HG03442 (cell line): ENCODE data around the gene FREY1.

Experiments used
- ATAC-seq: cut with Tn5 transposase; IDR thresholded peaks from one replicate; pipeline ENCODE4 v1.9.1; 2021; ENCODE audit warnings: mild to moderate bottlenecking, moderate library complexity; ENCODE audit not compliant: unreplicated experiment

The FREY1 gene, protein sequence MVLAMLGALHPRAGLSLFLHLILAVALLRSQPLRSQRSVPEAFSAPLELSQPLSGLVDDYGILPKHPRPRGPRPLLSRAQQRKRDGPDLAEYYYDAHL

DNA sequence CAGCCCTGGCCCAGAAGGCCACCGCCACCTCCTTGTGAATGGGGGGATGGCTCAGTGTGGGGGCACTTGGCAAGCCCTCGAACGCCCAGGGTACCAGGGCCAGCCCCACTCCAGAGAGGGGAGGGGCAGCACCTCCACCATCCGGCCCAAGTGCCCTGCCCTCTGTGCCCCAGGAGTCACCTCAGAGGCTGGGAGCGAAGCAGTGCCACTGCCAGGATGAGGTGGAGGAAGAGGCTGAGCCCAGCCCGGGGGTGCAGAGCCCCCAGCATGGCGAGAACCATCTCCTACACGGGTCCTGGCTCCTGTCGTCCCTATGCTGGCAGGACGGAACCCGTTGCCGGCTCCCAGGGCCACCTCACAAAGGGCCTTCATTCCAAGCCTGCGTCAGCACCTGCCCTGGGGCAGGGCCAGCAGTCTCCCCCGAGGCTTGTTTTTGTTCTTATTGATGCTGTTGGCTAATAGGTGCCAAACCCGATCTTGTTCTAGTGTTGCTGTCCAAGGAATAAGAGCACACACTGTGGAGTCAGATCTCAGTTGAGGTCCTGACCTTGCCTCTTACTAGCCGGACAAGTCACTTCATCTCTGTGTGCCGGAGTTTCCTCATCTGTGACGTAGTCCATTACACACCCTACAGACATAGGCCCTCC lies at the start of gene FREY1:
TSS of gene FREY1 (minus strand) at position 307 of the 647 bp plus-strand sequence. CDS start at position 281, 26 bp downstream.
- no peak for ATAC-seq

DNA sequence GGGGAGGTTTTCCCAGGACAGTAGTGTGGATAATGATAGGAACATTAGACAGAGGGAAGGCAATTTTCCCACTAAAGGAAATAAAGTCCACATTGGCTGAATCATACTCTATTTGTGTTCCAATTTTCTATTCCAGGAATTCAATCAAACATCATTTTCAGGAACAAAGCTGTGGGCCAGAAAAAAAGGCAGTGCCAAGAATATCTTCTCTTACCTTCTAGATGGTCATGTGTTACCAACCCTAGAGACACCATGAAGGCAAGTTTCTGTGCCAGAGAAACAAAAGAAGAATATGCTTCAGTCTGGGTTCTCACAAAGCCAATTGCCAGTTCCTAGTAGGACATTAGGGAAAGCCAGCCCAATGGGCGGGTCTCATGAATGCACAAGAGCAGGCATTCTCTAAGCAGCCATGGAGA lies 42.9 kb upstream of the FREY1 start:
- no peak for ATAC-seq

DNA sequence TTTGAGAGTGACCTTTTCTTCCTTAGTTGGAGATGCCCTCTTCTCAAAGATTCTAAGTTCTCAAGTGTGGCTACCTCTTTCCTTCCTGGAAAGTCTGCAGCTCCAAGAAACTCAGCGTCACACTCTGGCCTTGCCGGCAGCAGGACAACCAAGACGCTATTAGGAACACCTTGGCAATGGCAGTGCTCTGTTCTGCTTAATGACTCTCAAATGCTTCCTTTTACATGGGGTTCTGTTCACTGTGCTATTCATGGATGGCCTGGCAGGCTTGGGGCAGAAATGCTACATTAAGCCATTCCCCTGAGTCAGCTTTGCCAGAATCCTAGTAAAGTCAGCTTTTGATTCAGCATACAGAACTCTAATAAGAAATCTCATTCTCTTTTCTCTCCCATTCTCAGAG lies 41.3 kb upstream of the FREY1 start:
- ATAC-seq, result no peak

DNA sequence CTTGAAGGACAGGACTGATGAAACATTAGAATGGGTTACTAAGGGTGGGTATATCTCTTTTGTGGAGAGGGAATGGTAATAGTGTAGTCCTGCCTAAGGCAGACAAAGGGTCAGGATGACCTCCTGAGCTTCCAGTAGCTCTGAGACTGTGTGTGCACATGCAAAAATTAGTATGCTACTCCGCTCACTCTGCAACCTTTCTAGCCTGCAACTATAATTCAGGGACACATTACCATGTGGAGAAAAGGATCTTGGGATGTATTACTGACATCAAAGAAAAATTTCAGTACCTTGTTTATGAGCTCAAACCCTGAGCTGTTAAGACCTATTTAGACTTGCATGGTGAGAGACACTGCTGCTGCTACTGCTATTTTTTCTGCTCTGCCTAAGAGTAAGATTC lies 40.8 kb upstream of the FREY1 start:
- no peak for ATAC-seq

DNA sequence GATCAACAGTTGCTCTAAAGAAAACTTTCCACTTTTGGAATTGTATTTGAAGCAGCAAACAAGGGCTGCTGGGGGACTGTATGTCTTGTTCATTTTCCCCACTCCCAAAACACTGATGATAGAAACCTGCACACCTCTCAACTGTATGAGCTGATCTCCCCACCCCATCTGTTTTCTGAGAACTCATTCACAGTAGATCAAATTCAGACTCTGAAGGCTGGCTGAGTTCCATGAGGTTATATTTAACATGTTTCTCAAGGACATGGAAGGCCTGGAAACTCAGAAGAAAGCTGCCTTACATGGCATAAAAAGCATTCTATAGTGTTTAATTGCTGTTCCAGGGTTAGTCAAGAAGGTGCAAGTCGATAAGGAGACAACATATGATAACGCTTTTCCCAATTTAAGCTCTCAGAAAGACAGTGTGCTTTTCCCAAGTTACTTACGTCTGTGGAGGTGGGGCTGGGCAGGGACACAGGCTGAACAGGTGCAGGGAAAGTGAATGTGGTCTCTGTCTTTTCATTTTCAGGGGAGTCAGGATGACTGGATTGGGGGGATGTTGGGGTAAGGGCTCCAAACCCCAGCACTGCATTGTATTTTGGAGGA lies 38.4 kb upstream of the FREY1 start:
- ATAC-seq, result no peak

DNA sequence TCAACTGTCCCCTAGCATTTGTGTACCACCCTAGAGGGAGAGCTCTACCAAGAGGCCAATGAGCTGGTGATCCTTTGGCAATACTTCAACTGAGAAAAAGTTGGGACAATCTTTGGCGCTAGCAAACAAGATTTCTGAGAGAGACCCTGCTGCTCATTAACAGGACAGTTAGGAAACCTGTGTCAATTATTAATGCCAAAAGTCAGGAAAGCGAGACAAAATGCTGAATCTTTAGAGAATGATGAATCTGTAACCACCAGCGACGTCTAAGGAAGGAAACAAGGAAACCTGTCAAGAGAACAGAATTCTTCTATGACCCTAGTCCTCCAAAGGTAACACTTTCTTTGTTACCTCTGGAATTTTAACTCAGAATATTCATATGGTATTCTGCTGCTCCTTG lies 35.3 kb upstream of the FREY1 start:
- no peak for ATAC-seq

DNA sequence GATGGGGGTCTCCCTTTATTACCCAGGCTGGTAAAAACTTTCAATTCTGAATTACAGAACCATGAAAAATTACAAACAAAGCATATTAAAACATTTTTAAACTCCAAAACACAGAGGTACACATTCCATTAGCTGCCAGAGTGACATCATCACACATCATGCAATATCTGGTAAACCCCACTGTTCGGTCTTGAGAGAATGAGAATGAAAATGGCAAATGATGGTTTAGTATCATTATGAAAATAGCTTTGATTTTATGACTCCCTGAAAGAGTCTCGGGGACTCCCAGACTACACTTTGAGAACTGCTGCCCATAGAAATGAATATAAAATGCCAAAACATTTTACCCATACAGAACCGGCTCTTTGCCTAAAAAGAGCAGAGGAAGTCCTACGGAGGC lies 34.2 kb upstream of the FREY1 start:
- ATAC-seq, result no peak

DNA sequence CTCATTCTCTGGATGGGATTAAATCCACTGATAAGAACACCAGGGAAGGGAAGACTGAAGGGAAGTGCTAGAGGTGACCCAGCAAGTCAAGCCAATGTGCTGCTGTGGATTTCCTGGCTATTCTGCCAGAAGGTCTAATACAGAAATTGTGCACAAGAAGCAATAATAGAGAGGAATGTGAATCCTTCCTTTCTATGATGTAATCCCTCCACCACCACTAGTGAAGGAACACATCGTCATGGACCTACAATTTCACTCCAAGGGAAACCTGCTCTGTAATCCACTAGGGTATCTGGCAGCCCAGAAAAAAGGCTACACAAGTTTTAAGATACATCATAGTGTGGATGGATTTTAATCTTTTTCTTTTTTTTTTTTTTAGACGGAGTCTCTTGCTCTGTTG lies 32.8 kb upstream of the FREY1 start:
- ATAC-seq, result no peak

DNA sequence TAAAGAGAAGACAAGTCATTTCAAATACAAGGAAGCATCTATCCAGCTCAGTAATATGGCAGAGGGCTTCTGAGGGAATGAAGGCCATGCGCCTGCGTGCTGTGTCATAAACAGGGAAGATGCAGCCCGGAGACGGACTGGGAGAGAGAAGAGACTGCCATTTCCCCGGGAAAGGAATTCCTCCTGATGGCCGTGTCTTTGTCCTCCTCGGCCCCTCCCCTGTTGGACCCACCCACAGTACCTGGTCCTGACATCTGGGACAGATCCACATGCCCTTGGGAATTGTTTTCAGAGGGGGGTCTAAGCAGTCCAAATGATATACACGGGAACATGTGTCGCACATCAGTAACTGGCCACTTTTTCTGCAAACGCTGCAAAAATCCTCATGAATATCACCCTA lies 30.8 kb upstream of the FREY1 start:
- no peak for ATAC-seq

DNA sequence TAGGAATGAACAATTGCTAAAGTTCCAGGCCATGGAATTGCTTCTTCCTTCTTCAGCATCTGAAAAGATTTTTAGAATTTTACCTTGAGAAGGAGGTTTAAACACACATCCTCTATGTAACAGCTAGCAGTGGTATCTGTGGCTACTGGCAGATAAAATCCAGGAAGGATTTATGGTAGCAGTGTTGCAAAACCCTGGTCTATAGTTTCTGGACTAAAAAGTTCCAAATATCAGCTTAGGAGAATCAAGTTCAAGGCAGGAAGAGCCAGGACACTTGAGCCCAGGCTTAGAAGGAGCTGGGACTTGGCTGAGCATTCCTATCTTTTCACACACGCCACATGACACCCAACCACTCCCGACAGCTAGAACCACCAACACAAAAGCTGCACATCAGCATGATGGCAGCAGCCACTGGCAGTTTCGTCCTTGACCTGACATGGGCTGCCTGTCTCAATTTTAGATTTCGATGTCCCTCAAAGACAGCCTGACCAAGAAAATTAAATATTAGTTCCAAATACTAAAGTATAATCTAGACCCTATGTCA lies 29.5 kb upstream of the FREY1 start:
- no peak for ATAC-seq

DNA sequence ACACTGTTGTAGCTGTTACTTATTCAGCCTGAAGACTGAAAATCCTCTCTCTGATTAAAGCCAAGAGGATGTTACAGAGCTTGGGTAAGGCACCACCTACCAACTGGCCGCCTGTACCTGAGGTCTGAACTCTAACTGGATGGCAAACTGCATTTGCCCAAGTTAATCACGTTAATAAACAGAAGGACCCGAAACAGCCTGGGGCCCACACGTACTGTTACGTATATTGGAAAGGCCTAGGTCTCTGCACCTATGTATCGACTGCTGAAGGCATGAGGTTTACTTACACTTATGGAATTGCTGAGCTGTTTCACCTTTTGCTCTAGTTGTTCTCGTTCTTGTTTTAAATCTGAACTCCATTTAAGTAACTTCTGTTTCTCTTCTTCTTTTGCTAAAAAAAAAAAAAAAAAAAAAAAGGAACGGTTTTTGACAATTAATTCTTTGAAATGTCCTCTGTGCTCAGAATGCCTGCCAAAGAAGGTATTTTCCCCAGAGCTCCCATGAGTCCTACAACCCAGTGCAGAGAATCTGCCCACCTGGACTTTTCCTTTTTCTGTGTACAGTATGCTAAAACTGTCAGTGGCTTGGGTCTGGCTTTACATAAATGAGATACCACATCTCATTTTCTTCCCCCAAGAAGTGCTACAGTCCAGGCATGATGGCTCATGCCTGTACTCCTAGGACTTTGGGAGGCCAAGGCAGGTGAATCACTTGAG lies 28.4 kb upstream of the FREY1 start:
- no peak for ATAC-seq

DNA sequence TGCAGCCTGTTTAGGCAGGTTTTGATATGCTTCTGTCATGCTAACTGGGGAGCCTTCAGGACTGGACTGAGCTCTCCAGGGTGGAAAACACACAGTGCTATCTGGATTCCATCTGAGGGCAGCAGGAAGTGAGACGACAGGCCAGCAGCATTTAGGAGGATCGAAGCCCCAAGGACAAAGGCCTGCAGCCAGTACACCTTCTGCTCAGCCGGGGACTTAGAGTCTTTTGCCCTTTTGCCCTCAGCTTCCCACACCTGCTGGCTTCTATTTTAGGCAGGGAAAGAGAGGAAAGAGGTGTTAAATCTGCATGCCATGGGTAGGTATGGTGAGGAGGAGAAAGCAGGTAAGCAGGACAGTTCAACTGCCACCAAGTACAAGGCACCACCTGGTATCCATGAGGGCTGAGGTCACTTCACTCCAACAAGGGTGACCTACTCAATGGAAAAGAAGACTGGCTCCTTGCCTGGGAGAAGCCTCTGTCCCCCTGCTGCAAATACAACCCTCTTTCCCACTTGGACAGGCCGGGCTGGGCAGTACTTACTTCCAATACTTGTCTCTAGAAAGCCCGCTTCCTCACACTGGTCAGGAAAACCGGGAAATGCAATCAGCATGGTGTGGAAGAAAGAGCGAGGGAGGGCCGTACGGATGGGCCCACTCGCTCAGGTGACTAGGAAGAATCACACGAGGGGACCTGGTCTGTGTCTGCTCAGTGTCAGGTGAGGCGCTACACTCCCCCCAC lies 27.7 kb upstream of the FREY1 start:
- ATAC-seq, result no peak

DNA sequence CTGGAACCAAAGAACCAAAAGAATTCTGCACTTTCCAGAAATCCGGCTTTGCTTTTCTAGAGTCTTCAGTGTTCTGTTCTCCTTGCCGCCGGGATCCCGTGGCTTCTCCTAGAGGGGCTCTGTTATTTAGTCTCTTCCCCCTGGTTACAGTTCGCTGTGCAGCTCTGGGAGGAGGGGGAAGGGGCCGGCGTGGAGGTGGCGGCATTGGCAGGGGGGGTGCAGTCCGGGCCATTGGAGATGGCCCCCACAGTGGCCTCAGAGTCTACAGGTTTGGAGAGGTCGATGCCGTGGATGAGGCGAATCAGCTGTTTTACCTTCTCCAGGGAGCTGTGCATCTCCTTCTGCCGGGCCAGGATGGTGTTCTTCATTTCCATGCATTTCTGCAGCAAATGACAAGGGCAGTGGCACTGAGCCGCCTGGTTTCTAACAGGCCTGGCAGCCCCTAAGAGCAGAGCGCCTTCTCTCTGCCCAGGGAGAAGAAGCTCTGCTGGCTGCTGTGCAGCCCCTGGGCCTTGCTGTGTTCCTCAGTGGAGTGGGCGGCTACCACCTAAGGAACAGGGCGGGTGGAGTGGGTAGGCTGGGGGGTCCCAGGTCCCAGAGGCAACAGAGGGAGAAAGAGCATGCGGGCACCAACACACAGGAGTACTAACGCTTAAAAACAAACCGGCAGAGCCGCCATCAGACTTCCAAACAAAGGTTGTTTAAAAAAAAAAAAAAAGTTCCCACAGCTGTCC lies 26.9 kb upstream of the FREY1 start:
- ATAC-seq, result no peak

DNA sequence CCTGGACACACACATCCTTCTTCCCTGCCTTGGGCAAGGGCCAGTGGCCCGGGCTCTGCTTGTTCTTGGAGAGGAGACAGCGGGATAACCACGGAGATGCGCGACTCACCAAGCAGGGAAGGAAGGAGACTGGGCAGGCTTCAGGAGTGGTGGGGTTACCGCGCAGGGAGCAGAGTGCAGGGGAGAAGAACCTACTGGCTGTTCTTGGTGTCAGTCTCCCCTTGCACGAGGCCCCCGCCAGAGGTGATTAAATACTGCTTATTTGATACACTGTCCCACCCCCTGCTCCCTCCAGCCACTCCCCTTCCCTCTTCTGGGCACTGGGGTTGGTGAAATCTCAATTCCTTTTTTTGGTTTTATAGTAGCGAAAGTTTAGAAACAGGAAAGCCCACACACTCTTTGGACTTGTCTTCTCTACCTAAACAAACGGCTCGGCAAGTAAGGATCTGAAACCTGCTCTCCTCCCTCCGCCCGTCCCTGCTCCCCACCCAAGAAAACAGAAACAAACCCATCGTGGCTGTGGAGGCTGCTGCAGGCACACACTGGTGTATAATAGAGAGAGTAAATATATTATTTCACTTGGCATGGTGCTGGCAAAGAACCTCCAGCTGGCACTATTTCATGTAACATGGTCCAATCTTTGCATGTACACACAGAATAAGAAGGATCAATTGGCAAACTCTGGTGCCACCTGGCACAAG lies 26.2 kb upstream of the FREY1 start:
- no peak for ATAC-seq

DNA sequence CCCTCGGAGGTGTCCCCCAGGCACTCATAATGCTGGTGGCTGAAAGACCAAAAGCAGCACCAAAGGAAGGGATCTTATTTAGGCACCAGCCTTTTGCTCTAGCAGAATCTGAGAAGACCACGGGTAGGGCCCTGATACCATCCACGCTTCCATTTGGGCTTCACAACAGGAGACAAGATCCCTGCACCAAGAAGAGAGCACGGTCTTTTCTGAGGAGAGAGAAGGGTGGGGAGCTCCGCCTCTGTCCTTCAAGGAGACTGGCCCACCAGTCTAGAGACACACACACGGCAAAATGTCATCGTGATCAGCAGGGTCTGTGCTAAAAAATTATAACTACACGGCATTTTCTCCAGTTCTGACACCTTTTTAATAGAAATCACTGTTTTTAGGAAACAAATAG lies 25.1 kb upstream of the FREY1 start:
- ATAC-seq, result no peak

DNA sequence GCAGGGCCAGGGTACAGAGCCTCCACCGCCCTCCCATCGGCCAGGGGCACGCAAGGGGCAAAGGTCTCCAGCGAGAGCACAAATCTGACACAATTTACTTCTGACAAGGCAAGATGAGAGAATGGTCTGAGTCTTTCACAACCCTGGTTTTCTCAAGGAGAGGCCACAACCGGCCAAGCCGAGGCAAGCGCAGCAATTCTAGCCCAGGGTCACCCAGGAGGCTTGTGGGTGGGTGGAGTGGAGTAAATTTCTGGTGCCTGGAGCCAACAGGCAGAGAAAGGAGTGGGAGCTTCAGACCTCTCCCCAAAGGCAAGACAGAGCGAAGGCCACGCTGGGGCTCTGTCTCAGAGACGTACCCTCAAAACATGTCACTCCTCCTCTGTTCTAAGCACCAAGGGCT lies 24.7 kb upstream of the FREY1 start:
- ATAC-seq, result no peak

DNA sequence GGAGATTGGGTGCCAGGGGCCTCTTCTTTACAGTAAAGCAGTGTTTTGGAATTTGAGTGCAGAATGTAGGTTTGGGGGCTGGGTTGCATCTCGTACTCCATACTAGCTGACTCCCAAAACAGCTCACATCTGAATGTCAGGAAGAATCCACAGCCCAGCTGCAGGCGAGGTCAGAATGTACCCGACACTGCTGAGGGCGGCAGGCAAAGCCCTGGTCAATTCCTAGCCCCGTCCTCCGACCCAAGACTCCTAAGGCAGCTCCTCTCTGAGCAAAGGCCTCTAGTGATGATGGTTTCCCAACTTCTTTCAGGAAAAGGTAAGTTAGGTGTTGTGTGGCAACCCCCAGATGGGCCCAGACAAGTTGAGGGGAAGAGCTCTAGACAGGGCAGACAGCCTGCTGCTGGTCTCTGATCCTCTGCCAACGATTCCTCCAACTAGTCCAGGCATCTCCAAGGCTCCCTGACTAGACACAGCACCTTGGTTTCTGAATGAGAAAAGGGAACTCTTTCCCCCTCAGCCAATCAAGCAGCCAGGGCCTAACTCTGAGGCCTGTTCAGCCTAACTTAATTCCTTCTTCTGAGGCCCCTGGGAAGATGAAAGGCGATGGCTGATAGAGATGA lies 24.0 kb upstream of the FREY1 start:
- ATAC-seq, result no peak

DNA sequence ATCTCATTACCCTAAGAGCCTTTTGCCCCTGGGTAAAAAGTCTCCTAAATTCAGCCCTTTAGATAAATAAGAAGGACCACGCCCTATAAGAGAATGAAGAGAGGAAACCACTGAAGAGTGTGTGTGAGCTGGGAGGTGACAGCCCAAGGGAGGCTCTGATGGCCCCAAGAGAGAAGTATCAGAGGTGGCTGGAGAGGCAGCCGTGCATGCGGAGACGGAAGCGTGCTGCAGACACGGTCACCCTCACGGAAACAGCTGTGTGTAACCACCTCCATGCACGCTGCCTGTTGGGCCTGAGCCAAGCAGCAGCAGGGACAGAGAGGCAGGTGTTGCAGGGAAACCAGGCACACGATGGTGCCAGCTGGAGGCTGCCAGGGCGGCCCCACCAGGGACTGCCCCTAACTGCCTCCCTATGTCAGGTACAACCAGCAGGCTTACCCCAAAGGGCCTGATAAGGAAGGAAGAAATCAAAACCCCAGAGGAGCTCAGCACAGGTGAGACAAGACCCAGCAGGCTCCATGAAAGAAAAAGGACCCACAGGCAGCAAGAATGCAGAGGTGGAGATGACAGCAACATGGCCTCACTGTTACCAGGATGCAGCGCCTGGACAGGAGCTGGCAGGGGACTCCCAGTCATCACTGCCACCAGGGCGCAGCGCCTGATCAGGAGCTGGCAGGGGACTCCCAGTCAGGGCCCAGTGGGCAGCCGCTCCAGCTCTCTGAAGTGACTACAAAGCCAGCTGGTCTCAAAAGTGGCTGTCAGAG lies 23.1 kb upstream of the FREY1 start:
- ATAC-seq, result peak; percentile 93
